Measurements from ENCODE around the gene ALDH1A2. TPM values are rescaled to one million over a fixed set of nuclear protein-coding genes. Genes with fewer than 3 reads are reported as not detected.
A peak's percentile ranks its signal among the peaks of the same experiment; 100 is the strongest.

Gene ALDH1A2
- total and polyA plus RNA-seq, 4 donors, result 3.6 to 28.4 (median 9.5) TPM

- no peaks in the 10 kb centered on the region for H3K27me3 ChIP-seq (ENCODE audit: control insufficient read depth in 3 of 3, insufficient read depth in 3 of 3, low read length in 2 of 3)
- no peak for ATAC-seq (ENCODE audit: insufficient read depth, low FRiP score)
- peak overlapping the region in 1 of 2 donors; percentile 9 for H3K27ac ChIP-seq (ENCODE audit: low read depth in 1 of 2, low read length in 1 of 2)
- no peaks in the 10 kb centered on the region for H3K9me3 ChIP-seq (ENCODE audit: control insufficient read depth in 4 of 4, insufficient read depth in 3 of 4, low read length in 3 of 4)
- 84 to 93% methylated on average over 4 of the region's 4 CpGs for WGBS, 2 donors
- TF ChIP-seq CTCF (IDR thresholded peaks at IDR 0.05; ENCODE audit: control extremely low read depth, extremely low read depth), result no peak
- no peaks in the 10 kb centered on the region for H3K36me3 ChIP-seq (ENCODE audit: control insufficient read depth in 4 of 4, insufficient read depth in 4 of 4, low read length in 4 of 4)
- H3K9ac ChIP-seq (ENCODE audit: insufficient read depth in 1 of 2, low read length in 2 of 2), result no peak overlapping the region
- peaks cover 0 to 23% (median 0%) of the 10 kb centered on the region in 5 donors for H3K4me1 ChIP-seq (ENCODE audit: control insufficient read depth in 5 of 5, insufficient read depth in 5 of 5, low read length in 5 of 5)
- DNase-seq, result peak in 2 of 3 donors; percentile 75 to 77
- no peak overlapping the region for H3K4me3 ChIP-seq
Measured at GRCh38 chr15:58053315-58054153, 12.0 kb downstream of the ALDH1A2 start.

GRCh38 chr15:58052334-58052733 is 13.2 kb downstream of the ALDH1A2 start:
- ATAC-seq (ENCODE audit: insufficient read depth, low FRiP score), result no peak
- H3K27me3 ChIP-seq (ENCODE audit: control insufficient read depth in 3 of 3, insufficient read depth in 3 of 3, low read length in 2 of 3), result no peaks in the 10 kb centered on the region
- H3K4me1 ChIP-seq (ENCODE audit: control insufficient read depth in 5 of 5, insufficient read depth in 5 of 5, low read length in 5 of 5), result peaks cover 0 to 23% (median 0%) of the 10 kb centered on the region in 5 donors
- no peaks in the 10 kb centered on the region for H3K36me3 ChIP-seq (ENCODE audit: control insufficient read depth in 4 of 4, insufficient read depth in 4 of 4, low read length in 4 of 4)
- 62 to 77% methylated on average over 5 of the region's 5 CpGs for WGBS, 2 donors
- no peak overlapping the region for H3K9ac ChIP-seq (ENCODE audit: insufficient read depth in 1 of 2, low read length in 2 of 2)
- H3K9me3 ChIP-seq (ENCODE audit: control insufficient read depth in 4 of 4, insufficient read depth in 3 of 4, low read length in 3 of 4), result no peaks in the 10 kb centered on the region
- no peak overlapping the region for H3K4me3 ChIP-seq
- DNase-seq, result no peak
- H3K27ac ChIP-seq (ENCODE audit: low read depth in 1 of 2, low read length in 1 of 2), result no peak overlapping the region
- no peak for TF ChIP-seq CTCF (IDR thresholded peaks at IDR 0.05; ENCODE audit: control extremely low read depth, extremely low read depth)

- Histone ChIP-seq H3K27ac (ENCODE audit: low read depth in 1 of 2, low read length in 1 of 2) (no peak overlapping the region), H3K4me3 (no peak overlapping the region), H3K36me3 (ENCODE audit: control insufficient read depth in 4 of 4, insufficient read depth in 4 of 4, low read length in 4 of 4) (no peaks in the 10 kb centered on the region), H3K9ac (ENCODE audit: insufficient read depth in 1 of 2, low read length in 2 of 2) (no peak overlapping the region), H3K9me3 (ENCODE audit: control insufficient read depth in 4 of 4, insufficient read depth in 3 of 4, low read length in 3 of 4) (no peaks in the 10 kb centered on the region), H3K4me1 (ENCODE audit: control insufficient read depth in 5 of 5, insufficient read depth in 5 of 5, low read length in 5 of 5) (peaks cover 0 to 27% (median 0%) of the 10 kb centered on the region in 5 donors), H3K27me3 (ENCODE audit: control insufficient read depth in 3 of 3, insufficient read depth in 3 of 3, low read length in 2 of 3) (peaks cover 0 to 3% (median 0%) of the 10 kb centered on the region in 3 donors)
- ATAC-seq (ENCODE audit: insufficient read depth, low FRiP score), result no peak
- no peak for DNase-seq
- 76 to 81% methylated on average over 3 of the region's 3 CpGs for WGBS, 2 donors
- TF ChIP-seq CTCF (IDR thresholded peaks at IDR 0.05; ENCODE audit: control extremely low read depth, extremely low read depth), result no peak
Measured at GRCh38 chr15:58049520-58050227, 15.8 kb downstream of the ALDH1A2 start.

All from lung (tissue), 12 donors.